ENCODE measurements around the gene SMAD4. TPM values are rescaled to one million over a fixed set of nuclear protein-coding genes. Genes with fewer than 3 reads are reported as not detected.
A peak's percentile ranks its signal among the peaks of the same experiment; 100 is the strongest.

SMAD4 gene
- 19.7 and 42.8 TPM in 2 replicates for total RNA-seq (2014; rRNA removed)
- percentile 89 among the genes with signal in this experiment for Bru-seq, nascent RNA
- BruChase-seq, experiment 1, labeled RNA remaining after a 6-hour chase, result percentile 90 among the genes with signal in this experiment
- BruChase-seq, experiment 2, labeled RNA remaining after a 2-hour chase, result percentile 89 among the genes with signal in this experiment
- long read RNA-seq, full-length matches to known transcripts, result 96 of 134 reads
- long read RNA-seq, partial matches to known transcripts, result 18 of 134 reads
- long read RNA-seq, other reads (novel, unspliced or antisense), result 20 of 134 reads

- H4K20me1 ChIP-seq (ENCODE audit: low read length), result peaks cover 22% of the 10 kb centered on the region
- peak within 1 kb of the TSS; percentile 78 for H3K9ac ChIP-seq (ENCODE audit: low read length)
- 0 out of 2 replicates have a peak within 1 kb of the TSS, but pooled peaks have one; percentile 13 for H3K27ac ChIP-seq (ENCODE audit: low read length)
- no peaks in the 10 kb centered on the region for H3K9me2 ChIP-seq (replicated peaks; ENCODE audit: low read length)
- DNase-seq (peak; percentile 78), ATAC-seq (peak; percentile 77)
- TSS peak; percentile 62 for BruUV-seq (replicated peaks)
- peak within 1 kb of the TSS; percentile 80 for H3K4me3 ChIP-seq (ENCODE audit: low read length)
- no peak for TF ChIP-seq CTCF (conservative IDR thresholded peaks at IDR 0.05; ENCODE audit: low read depth, low read length)
- no peak for TF ChIP-seq EZH2phosphoT487 (IDR thresholded peaks at IDR 0.05; ENCODE audit: borderline replicate concordance, low read length)
- no peak for TF ChIP-seq EZH2 (IDR thresholded peaks at IDR 0.05; ENCODE audit: low read length, unreplicated experiment)
- POLR2A ChIA-PET (ENCODE audit: unreplicated experiment), result interaction anchor here (0.6 to 0.7 kb wide), 3 partner anchors 146 to 724 kb away, joined by 3 to 5 read pairs (median 4); partner anchors contain the start of gene ME2
- H3K79me2 ChIP-seq (ENCODE audit: low read length), result peaks cover 51% of the 10 kb centered on the region
- CTCF ChIA-PET, result no interaction called here
- intact Hi-C loops (cut with micrococcal nuclease), result loop anchor here (1.0 to 10.0 kb wide), 3 partner anchors 63 to 205 kb away; partner anchors contain the start of genes ME2 and MRO
- peaks cover 13% of the 10 kb centered on the region; the same call in 1 of the 2 replicates for H3K4me1 ChIP-seq (ENCODE audit: insufficient read depth, low read length)
- H3K36me3 ChIP-seq (ENCODE audit: low read depth, low read length), result no peaks in the 10 kb centered on the region
- peak within 1 kb of the TSS; percentile 87 for H3K4me2 ChIP-seq (ENCODE audit: low read length)
- no peaks in the 10 kb centered on the region for H3K27me3 ChIP-seq (ENCODE audit: low read length)
- peak within 1 kb of the TSS; percentile 75 for H2AFZ ChIP-seq (ENCODE audit: low read length)
- no peaks in the 10 kb centered on the region for H3F3A ChIP-seq (ENCODE audit: low read length, unreplicated experiment)
- H3K9me3 ChIP-seq (ENCODE audit: low read length), result no peaks in the 10 kb centered on the region
Measured at GRCh38 chr18:51029694-51030536, at the start of gene SMAD4. TSS of gene SMAD4 (plus strand) at chr18:51030213. CDS start at chr18:51047047, 16,834 bp downstream.

GRCh38 chr18:50981381-50981780 lies 48.6 kb upstream of the SMAD4 start:
- ChIA-PET POLR2A (ENCODE audit: unreplicated experiment) (no interaction called here), CTCF (no interaction called here)

More at GRCh38 chr18:50981381-50981780, 48.6 kb upstream of the SMAD4 start:
- Histone ChIP-seq H3K4me2 (ENCODE audit: low read length) (no peak overlapping the region), H3K9ac (ENCODE audit: low read length) (no peak overlapping the region), H3K4me3 (ENCODE audit: low read length) (no peak overlapping the region), H3K79me2 (ENCODE audit: low read length) (no peaks in the 10 kb centered on the region), H2AFZ (ENCODE audit: low read length) (no peak overlapping the region), H3K27me3 (ENCODE audit: low read length) (no peaks in the 10 kb centered on the region), H3K36me3 (ENCODE audit: low read depth, low read length) (0 out of 2 replicates have a peak, but pooled peaks cover 2% of the 10 kb centered on the region), H3F3A (ENCODE audit: low read length, unreplicated experiment) (no peaks in the 10 kb centered on the region), H3K4me1 (ENCODE audit: insufficient read depth, low read length) (peaks cover 5% of the 10 kb centered on the region; the same call in 1 of the 2 replicates), H4K20me1 (ENCODE audit: low read length) (no peaks in the 10 kb centered on the region), H3K9me3 (ENCODE audit: low read length) (no peaks in the 10 kb centered on the region), H3K9me2 (replicated peaks; ENCODE audit: low read length) (no peaks in the 10 kb centered on the region), H3K27ac (ENCODE audit: low read length) (no peak overlapping the region)
- intact Hi-C loops (cut with micrococcal nuclease), result no loop called here
- ATAC-seq (no peak), DNase-seq (no peak)
- BruUV-seq (replicated peaks), result no TSS peak
- TF ChIP-seq EZH2 (IDR thresholded peaks at IDR 0.05; ENCODE audit: low read length, unreplicated experiment) (no peak), CTCF (conservative IDR thresholded peaks at IDR 0.05; ENCODE audit: low read depth, low read length) (no peak), EZH2phosphoT487 (IDR thresholded peaks at IDR 0.05; ENCODE audit: borderline replicate concordance, low read length) (no peak)

Measured in PC-3 (cell line).